Vagina (tissue), 2 donors: ENCODE results near the gene SETD3. TPM values are rescaled to one million over a fixed set of nuclear protein-coding genes. Genes with fewer than 3 reads are reported as not detected.

Experiments used
- DNase-seq, 2 donors: peaks; one replicate each; pipeline ENCODE4 v3.0.0-alpha.2; 2017; ENCODE audit errors: extremely low spot score in 2 of 2
- H3K27ac ChIP-seq: fragments of 200-600 bp; sonication (generic); one replicate; pipeline ENCODE4 v1.5.1; 2019
- H3K27me3 ChIP-seq: fragments of 200-600 bp; sonication (generic); one replicate; pipeline ENCODE4 v1.5.1; 2019
- H3K36me3 ChIP-seq, 2 donors: fragments of 200-600 bp; sonication (generic); one replicate each; pipeline ENCODE4 v1.5.1; 2017 to 2019
- H3K4me1 ChIP-seq: fragments of 200-600 bp; sonication (generic); one replicate; pipeline ENCODE4 v1.5.1; 2019
- H3K4me3 ChIP-seq, 2 donors: fragments of 200-600 bp; sonication (generic); 1 replicate in 1 of 2; 2 replicates in 1 of 2; pipeline ENCODE4 v1.5.1; 2016 to 2019
- H3K9me3 ChIP-seq: fragments of 200-600 bp; sonication (generic); one replicate; pipeline ENCODE4 v1.5.1; 2019
- CTCF ChIP-seq, 3 experiments: fragments of 450-650 bp in 2 of 3; fragments of 200-600 bp in 1 of 3; sonication (generic) in 1 of 3; IDR thresholded peaks; one replicate each; pipeline ENCODE4 v1.5.1; 2017 to 2019; ENCODE audit warnings: antibody characterized with exemption in 3 of 3, mild to moderate bottlenecking in 2 of 3, moderate library complexity in 2 of 3
- POLR2A ChIP-seq, 2 donors: fragments of 450-650 bp; IDR thresholded peaks; one replicate each; pipeline ENCODE4 v1.6.1; 2017; ENCODE audit warnings: antibody characterized with exemption in 2 of 2, mild to moderate bottlenecking in 2 of 2, moderate library complexity in 2 of 2
- POLR2AphosphoS5 ChIP-seq, 2 donors: sonication (generic); formaldehyde crosslinking; IDR thresholded peaks; one replicate each; pipeline ENCODE4 v1.9.0; 2017; ENCODE audit warnings: antibody characterized with exemption in 2 of 2, mild to moderate bottlenecking in 2 of 2, low read depth in 1 of 2; ENCODE audit not compliant: insufficient read depth in 1 of 2
- intact Hi-C: fragments of 100-400 bp; cut with DNase I; formaldehyde crosslinking; loops from one replicate; pipeline ENCODE4 v1.15.1; 2023
- total RNA-seq: library from RNA; depleted of rRNA; stranded (reverse); fragments of >200 nt; gene quantifications from one replicate; pipeline ENCODE4 v1.2.3, GENCODE V29; 2016

SETD3 gene
- total RNA-seq, 1 donor from 2014 or later: 49.8 TPM

- H3K4me1 ChIP-seq: peaks cover 28% of the 10 kb centered on the region
- TF ChIP-seq POLR2A (IDR thresholded peaks at IDR 0.05): no peak
- no peak for TF ChIP-seq POLR2AphosphoS5 (IDR thresholded peaks at IDR 0.05; ENCODE audit: insufficient read depth in 1 of 2, low read depth in 1 of 2)
- TF ChIP-seq CTCF (IDR thresholded peaks at IDR 0.05): no peak
- H3K36me3 ChIP-seq: peaks cover 0 to 36% of the 10 kb centered on the region in 2 donors
- H3K27me3 ChIP-seq: no peaks in the 10 kb centered on the region
- H3K4me3 ChIP-seq: no peak overlapping the region
- no peak for DNase-seq
- H3K9me3 ChIP-seq: no peaks in the 10 kb centered on the region
- intact Hi-C loops: no loop called here
- H3K27ac ChIP-seq: no peak overlapping the region
These were observed 15.4 kb downstream of the SETD3 start for GRCh38 chr14:99465288-99465687.

GRCh38 chr14:99463974-99464373 lies 16.7 kb downstream of the SETD3 start:
- Histone ChIP-seq H3K36me3 (peaks cover 0 to 36% of the 10 kb centered on the region in 2 donors), H3K4me3 (no peak overlapping the region), H3K4me1 (peaks cover 20% of the 10 kb centered on the region), H3K27ac (no peak overlapping the region), H3K27me3 (no peaks in the 10 kb centered on the region), H3K9me3 (no peaks in the 10 kb centered on the region)
- intact Hi-C loops: no loop called here
- TF ChIP-seq POLR2AphosphoS5 (IDR thresholded peaks at IDR 0.05; ENCODE audit: insufficient read depth in 1 of 2, low read depth in 1 of 2): no peak
- no peak for TF ChIP-seq CTCF (IDR thresholded peaks at IDR 0.05)
- no peak for TF ChIP-seq POLR2A (IDR thresholded peaks at IDR 0.05)
- no peak for DNase-seq

GRCh38 chr14:99462210-99462609 lies 18.4 kb downstream of the SETD3 start:
- DNase-seq: no peak
- Histone ChIP-seq H3K4me1 (peaks cover 3% of the 10 kb centered on the region), H3K27ac (no peak overlapping the region), H3K27me3 (no peaks in the 10 kb centered on the region), H3K36me3 (peaks cover 0 to 48% of the 10 kb centered on the region in 2 donors), H3K9me3 (no peaks in the 10 kb centered on the region), H3K4me3 (no peak overlapping the region)
- intact Hi-C loops: no loop called here
- no peak for TF ChIP-seq POLR2AphosphoS5 (IDR thresholded peaks at IDR 0.05; ENCODE audit: insufficient read depth in 1 of 2, low read depth in 1 of 2)
- TF ChIP-seq POLR2A (IDR thresholded peaks at IDR 0.05): no peak
- TF ChIP-seq CTCF (IDR thresholded peaks at IDR 0.05): no peak

GRCh38 chr14:99461411-99462085 lies 19.1 kb downstream of the SETD3 start:
- intact Hi-C loops: no loop called here
- Histone ChIP-seq H3K27me3 (no peaks in the 10 kb centered on the region), H3K27ac (no peak overlapping the region)

More at GRCh38 chr14:99461411-99462085, 19.1 kb downstream of the SETD3 start:
- no peak for TF ChIP-seq CTCF (IDR thresholded peaks at IDR 0.05)
- TF ChIP-seq POLR2AphosphoS5 (IDR thresholded peaks at IDR 0.05; ENCODE audit: insufficient read depth in 1 of 2, low read depth in 1 of 2): no peak
- TF ChIP-seq POLR2A (IDR thresholded peaks at IDR 0.05): no peak
- no peak for DNase-seq
- Histone ChIP-seq H3K9me3 (no peaks in the 10 kb centered on the region), H3K36me3 (peaks cover 0 to 53% of the 10 kb centered on the region in 2 donors), H3K4me1 (no peaks in the 10 kb centered on the region), H3K4me3 (no peak overlapping the region)
